ENCODE data around the gene JAG1. TPM values are rescaled to one million over a fixed set of nuclear protein-coding genes. Genes with fewer than 3 reads are reported as not detected.

Gene JAG1
- total RNA-seq, 4 donors from 2014 or later = 35.2 to 73.5 (median 65.3) TPM

- Histone ChIP-seq H3K36me3 (peaks cover 0 to 10% (median 0%) of the 10 kb centered on the region in 3 donors), H3K4me1 (peaks cover 0 to 14% (median 0%) of the 10 kb centered on the region in 4 donors), H3K9me3 (no peaks in the 10 kb centered on the region), H3K4me3 (no peak overlapping the region), H3K27ac (no peak overlapping the region), H3K27me3 (no peaks in the 10 kb centered on the region)
- TF ChIP-seq CTCF (IDR thresholded peaks at IDR 0.05) (no peak), POLR2A (IDR thresholded peaks at IDR 0.05) (no peak)
- DNase-seq = no peak
Measured at GRCh38 chr20:10633718-10634117, 40.1 kb downstream of the JAG1 start.

GRCh38 chr20:10632721-10633509, 40.9 kb downstream of the JAG1 start:
- no peak for DNase-seq
- Histone ChIP-seq H3K27ac (no peak overlapping the region), H3K4me3 (no peak overlapping the region), H3K36me3 (peaks cover 0 to 8% (median 0%) of the 10 kb centered on the region in 3 donors), H3K27me3 (no peaks in the 10 kb centered on the region), H3K4me1 (peaks cover 0 to 14% (median 0%) of the 10 kb centered on the region in 4 donors), H3K9me3 (no peaks in the 10 kb centered on the region)
- TF ChIP-seq POLR2A (IDR thresholded peaks at IDR 0.05) (no peak), CTCF (IDR thresholded peaks at IDR 0.05) (no peak)

GRCh38 chr20:10631126-10631525, 42.7 kb downstream of the JAG1 start:
- Histone ChIP-seq H3K27ac (no peak overlapping the region), H3K36me3 (no peaks in the 10 kb centered on the region), H3K4me3 (no peak overlapping the region), H3K9me3 (no peaks in the 10 kb centered on the region), H3K4me1 (peaks cover 0 to 5% (median 0%) of the 10 kb centered on the region in 4 donors), H3K27me3 (no peaks in the 10 kb centered on the region)
- no peak for TF ChIP-seq CTCF (IDR thresholded peaks at IDR 0.05)
- no peak for TF ChIP-seq POLR2A (IDR thresholded peaks at IDR 0.05)
- DNase-seq = no peak

- Histone ChIP-seq H3K4me1 (no peaks in the 10 kb centered on the region), H3K9me3 (no peaks in the 10 kb centered on the region), H3K36me3 (no peaks in the 10 kb centered on the region), H3K27ac (no peak overlapping the region), H3K27me3 (no peaks in the 10 kb centered on the region), H3K4me3 (no peak overlapping the region)
- TF ChIP-seq POLR2A (IDR thresholded peaks at IDR 0.05) (no peak), CTCF (IDR thresholded peaks at IDR 0.05) (no peak)
- no peak for DNase-seq
Measured at GRCh38 chr20:10629946-10630650, 43.7 kb downstream of the JAG1 start.

GRCh38 chr20:10626896-10627295, 46.9 kb downstream of the JAG1 start:
- Histone ChIP-seq H3K4me1 (no peaks in the 10 kb centered on the region), H3K27me3 (no peaks in the 10 kb centered on the region), H3K4me3 (no peak overlapping the region), H3K36me3 (no peaks in the 10 kb centered on the region), H3K27ac (no peak overlapping the region), H3K9me3 (no peaks in the 10 kb centered on the region)
- DNase-seq = no peak
- TF ChIP-seq CTCF (IDR thresholded peaks at IDR 0.05) (no peak), POLR2A (IDR thresholded peaks at IDR 0.05) (no peak)
